A172 (cell line): ENCODE data around the gene MIX23. TPM values are rescaled to one million over a fixed set of nuclear protein-coding genes. Genes with fewer than 3 reads are reported as not detected.

ENCODE experiments used
- DNase-seq: peaks from one replicate; pipeline ENCODE4 v3.0.0-alpha.2; 2015; ENCODE audit warnings: low spot score
- total RNA-seq: library from RNA; depleted of rRNA; stranded (reverse); fragments of >200 nt; shearing (Covaris generic); gene quantifications from 2 replicates; pipeline ENCODE4 v1.2.3, GENCODE V29; 2014

Gene MIX23
- total RNA-seq, 1 experiment from 2014 or later = 114 TPM

GRCh38 chr3:122392868-122393844 is 10.1 kb upstream of the MIX23 start:
- peak; percentile 36 for DNase-seq

GRCh38 chr3:122391681-122392446 is 8.8 kb upstream of the MIX23 start:
- DNase-seq = no peak

- no peak for DNase-seq
Observed at GRCh38 chr3:122390665-122391064, 7.6 kb upstream of the MIX23 start.

- no peak for DNase-seq
Observed at GRCh38 chr3:122389892-122390291, 6.9 kb upstream of the MIX23 start.

GRCh38 chr3:122389197-122389596 is 6.2 kb upstream of the MIX23 start:
- no peak for DNase-seq

GRCh38 chr3:122387709-122388108 is 4.7 kb upstream of the MIX23 start:
- DNase-seq = no peak

- peak; percentile 84 for DNase-seq
Observed at GRCh38 chr3:122383771-122384697, 1.0 kb upstream of the MIX23 start, which contains the start of gene FAM162A. TSS of gene FAM162A (plus strand) at chr3:122384182. CDS start at chr3:122384266, 84 bp downstream.

- no peak for DNase-seq
Observed at GRCh38 chr3:122377975-122378374, 5.1 kb downstream of the MIX23 start.

GRCh38 chr3:122374034-122374433 is 9.0 kb downstream of the MIX23 start:
- DNase-seq = no peak

GRCh38 chr3:122366379-122366749 is 16.7 kb downstream of the MIX23 start:
- DNase-seq = no peak

- DNase-seq = peak; percentile 8
Observed at GRCh38 chr3:122365582-122366378, 17.3 kb downstream of the MIX23 start.

- DNase-seq = no peak
Observed at GRCh38 chr3:122365073-122365472, 18.0 kb downstream of the MIX23 start.

- DNase-seq = no peak
Observed at GRCh38 chr3:122364490-122364889, 18.5 kb downstream of the MIX23 start.

- DNase-seq = no peak
Observed at GRCh38 chr3:122362026-122362425, 21.0 kb downstream of the MIX23 start.

GRCh38 chr3:122358703-122359032 is 24.4 kb downstream of the MIX23 start:
- DNase-seq = no peak

GRCh38 chr3:122357828-122358702 is 25.0 kb downstream of the MIX23 start:
- DNase-seq = no peak

GRCh38 chr3:122356402-122356801 is 26.6 kb downstream of the MIX23 start:
- peak; percentile 32 for DNase-seq

GRCh38 chr3:122355612-122356011 is 27.4 kb downstream of the MIX23 start:
- no peak for DNase-seq

GRCh38 chr3:122353893-122354401 is 29.1 kb downstream of the MIX23 start:
- DNase-seq = no peak

- no peak for DNase-seq
Observed at GRCh38 chr3:122353215-122353614, 29.8 kb downstream of the MIX23 start.
